Right atrium auricular region (tissue), 2 donors: ENCODE results near the gene VPS13A. TPM values are rescaled to one million over a fixed set of nuclear protein-coding genes. Genes with fewer than 3 reads are reported as not detected.

Source experiments
- DNase-seq: peaks from one replicate; pipeline ENCODE4 v3.0.0-alpha.2; 2019; ENCODE audit warnings: low spot score
- H3K27ac ChIP-seq, 2 donors: fragments of 200-600 bp; sonication (generic); 1 replicate in 1 of 2; 2 replicates in 1 of 2; pipeline ENCODE4 v1.5.1; 2016 to 2019
- H3K27me3 ChIP-seq, 2 donors: fragments of 200-600 bp; sonication (generic); one replicate each; pipeline versions ENCODE4 v1.5.1 to v1.6.0; 2017 to 2019
- H3K36me3 ChIP-seq: fragments of 200-600 bp; sonication (generic); one replicate; pipeline ENCODE4 v1.5.1; 2016
- H3K4me1 ChIP-seq, 2 donors: fragments of 200-600 bp; sonication (generic); one replicate each; pipeline versions ENCODE4 v1.5.1 to v1.6.0; 2017 to 2019
- H3K4me3 ChIP-seq, 2 donors: fragments of 200-600 bp; sonication (generic); 1 replicate in 1 of 2; 2 replicates in 1 of 2; pipeline ENCODE4 v1.5.1; 2017 to 2019; ENCODE audit warnings: mild to moderate bottlenecking in 1 of 2, moderate library complexity in 1 of 2
- H3K9me3 ChIP-seq, 2 donors: fragments of 200-600 bp; sonication (generic); one replicate each; pipeline ENCODE4 v1.5.1; 2019
- total RNA-seq, 2 donors: library from RNA; depleted of rRNA; stranded (reverse); fragments of >200 nt; gene quantifications; one replicate each; pipeline ENCODE4 v1.1.0, GENCODE V29; 2016
- TF ChIP-seq, protein P1 (sequence below), 2 donors: fragments of 200-600 bp; sonication (generic); IDR thresholded peaks; one replicate each; pipeline ENCODE4 v1.5.1; 2019; ENCODE audit warnings: antibody characterized with exemption in 2 of 2

The VPS13A gene
- total RNA-seq, 2 donors from 2014 or later, result 29.5 to 43.8 TPM

DNA sequence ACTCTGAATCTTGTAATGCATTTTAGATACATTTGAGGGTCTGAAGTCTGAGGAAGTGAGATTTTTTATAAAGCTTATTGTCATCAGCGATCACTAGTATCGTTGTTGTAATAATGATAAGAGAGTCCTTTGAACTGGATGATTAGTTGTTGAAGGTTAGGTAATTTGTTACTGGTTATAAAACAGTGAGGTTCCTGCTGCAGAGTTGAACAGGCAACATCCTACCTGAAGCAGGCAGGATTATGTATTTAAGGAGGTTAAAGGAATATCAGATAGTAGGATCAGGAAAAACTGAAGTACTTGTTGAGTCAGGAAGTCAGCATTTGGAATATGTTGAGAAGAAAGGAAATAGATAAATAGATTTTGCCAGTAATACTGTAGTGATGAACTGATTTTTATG is 106.7 kb downstream of the VPS13A start:
- H3K4me1 ChIP-seq, result no peaks in the 10 kb centered on the region
- peaks cover 16% of the 10 kb centered on the region for H3K36me3 ChIP-seq
- peaks cover 0 to 4% of the 10 kb centered on the region in 2 donors for H3K9me3 ChIP-seq
- H3K27me3 ChIP-seq, result no peaks in the 10 kb centered on the region
- H3K27ac ChIP-seq, result no peak overlapping the region
- TF ChIP-seq, protein P1, sequence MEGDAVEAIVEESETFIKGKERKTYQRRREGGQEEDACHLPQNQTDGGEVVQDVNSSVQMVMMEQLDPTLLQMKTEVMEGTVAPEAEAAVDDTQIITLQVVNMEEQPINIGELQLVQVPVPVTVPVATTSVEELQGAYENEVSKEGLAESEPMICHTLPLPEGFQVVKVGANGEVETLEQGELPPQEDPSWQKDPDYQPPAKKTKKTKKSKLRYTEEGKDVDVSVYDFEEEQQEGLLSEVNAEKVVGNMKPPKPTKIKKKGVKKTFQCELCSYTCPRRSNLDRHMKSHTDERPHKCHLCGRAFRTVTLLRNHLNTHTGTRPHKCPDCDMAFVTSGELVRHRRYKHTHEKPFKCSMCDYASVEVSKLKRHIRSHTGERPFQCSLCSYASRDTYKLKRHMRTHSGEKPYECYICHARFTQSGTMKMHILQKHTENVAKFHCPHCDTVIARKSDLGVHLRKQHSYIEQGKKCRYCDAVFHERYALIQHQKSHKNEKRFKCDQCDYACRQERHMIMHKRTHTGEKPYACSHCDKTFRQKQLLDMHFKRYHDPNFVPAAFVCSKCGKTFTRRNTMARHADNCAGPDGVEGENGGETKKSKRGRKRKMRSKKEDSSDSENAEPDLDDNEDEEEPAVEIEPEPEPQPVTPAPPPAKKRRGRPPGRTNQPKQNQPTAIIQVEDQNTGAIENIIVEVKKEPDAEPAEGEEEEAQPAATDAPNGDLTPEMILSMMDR (IDR thresholded peaks at IDR 0.05), result no peak
- DNase-seq, result no peak
- H3K4me3 ChIP-seq, result no peak overlapping the region

DNA sequence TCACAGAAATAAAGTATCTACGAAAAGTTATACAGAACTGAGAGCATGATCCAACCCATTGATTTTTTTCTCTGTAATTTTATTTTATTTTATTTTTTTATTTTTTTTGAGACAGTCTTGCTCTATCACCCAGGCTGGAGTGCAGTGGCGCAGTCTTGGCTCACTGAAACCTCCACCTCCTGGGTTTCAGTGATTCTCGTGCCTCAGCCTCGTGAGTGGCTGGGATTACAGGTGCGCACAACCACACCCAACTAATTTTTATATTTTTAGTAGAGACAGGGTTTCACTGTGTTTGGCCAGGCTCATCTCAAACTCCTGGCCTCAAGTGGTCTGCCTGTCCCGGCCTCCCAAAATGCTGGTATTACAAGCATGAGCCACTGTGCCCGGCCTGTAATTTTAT is 107.3 kb downstream of the VPS13A start:
- TF ChIP-seq, protein P1 (IDR thresholded peaks at IDR 0.05), result no peak
- H3K4me1 ChIP-seq, result no peaks in the 10 kb centered on the region
- peaks cover 16% of the 10 kb centered on the region for H3K36me3 ChIP-seq
- no peak overlapping the region for H3K27ac ChIP-seq
- H3K4me3 ChIP-seq, result no peak overlapping the region
- H3K9me3 ChIP-seq, result peaks cover 0 to 4% of the 10 kb centered on the region in 2 donors
- no peak for DNase-seq
- H3K27me3 ChIP-seq, result no peaks in the 10 kb centered on the region

DNA sequence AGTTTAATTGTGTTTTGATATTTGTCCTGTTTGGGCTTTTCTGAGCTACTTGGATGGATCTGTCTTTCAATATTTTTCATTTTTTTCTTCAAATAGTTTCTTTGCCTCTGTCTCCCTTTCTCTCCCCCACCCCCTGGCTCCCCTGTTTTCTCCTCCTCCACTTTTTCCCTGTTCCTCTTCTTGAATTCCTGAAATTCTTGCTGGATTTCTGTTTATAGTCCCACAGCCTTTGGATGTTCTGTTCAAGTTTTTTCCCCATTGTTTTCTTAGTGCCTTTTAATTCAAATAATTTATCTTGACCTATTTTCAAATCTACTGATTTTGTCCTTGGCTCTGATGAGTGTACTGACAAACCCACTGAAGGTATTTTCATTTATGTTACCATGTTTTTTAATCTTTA is 113.0 kb downstream of the VPS13A start:
- DNase-seq, result no peak
- Histone ChIP-seq H3K4me3 (no peak overlapping the region), H3K36me3 (no peaks in the 10 kb centered on the region), H3K27me3 (no peaks in the 10 kb centered on the region), H3K9me3 (peaks cover 0 to 4% of the 10 kb centered on the region in 2 donors), H3K27ac (no peak overlapping the region), H3K4me1 (no peaks in the 10 kb centered on the region)
- TF ChIP-seq, protein P1 (IDR thresholded peaks at IDR 0.05), result no peak

DNA sequence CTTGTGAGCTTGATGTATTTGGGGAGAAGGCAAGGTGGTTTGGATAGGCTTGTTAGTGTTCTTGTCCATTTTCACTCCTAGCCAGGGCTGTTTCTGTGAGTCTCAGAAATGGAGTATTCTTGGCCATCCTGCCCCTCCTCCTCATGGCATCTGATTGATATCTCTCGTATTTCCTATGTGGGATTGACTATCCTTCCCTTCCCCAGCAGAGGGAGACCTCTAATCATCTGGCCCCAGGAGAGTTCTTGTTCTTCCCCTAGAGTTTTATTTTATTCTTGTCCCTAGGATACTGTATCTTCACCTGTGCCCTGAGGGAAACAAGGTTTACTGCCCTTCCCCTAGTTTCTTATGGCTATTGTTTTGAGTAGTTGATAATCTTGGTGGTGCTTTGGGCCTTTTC is 114.4 kb downstream of the VPS13A start:
- Histone ChIP-seq H3K27me3 (no peaks in the 10 kb centered on the region), H3K9me3 (peaks cover 0 to 4% of the 10 kb centered on the region in 2 donors), H3K4me3 (no peak overlapping the region), H3K27ac (no peak overlapping the region), H3K4me1 (no peaks in the 10 kb centered on the region), H3K36me3 (no peaks in the 10 kb centered on the region)
- TF ChIP-seq, protein P1 (IDR thresholded peaks at IDR 0.05), result no peak
- no peak for DNase-seq

DNA sequence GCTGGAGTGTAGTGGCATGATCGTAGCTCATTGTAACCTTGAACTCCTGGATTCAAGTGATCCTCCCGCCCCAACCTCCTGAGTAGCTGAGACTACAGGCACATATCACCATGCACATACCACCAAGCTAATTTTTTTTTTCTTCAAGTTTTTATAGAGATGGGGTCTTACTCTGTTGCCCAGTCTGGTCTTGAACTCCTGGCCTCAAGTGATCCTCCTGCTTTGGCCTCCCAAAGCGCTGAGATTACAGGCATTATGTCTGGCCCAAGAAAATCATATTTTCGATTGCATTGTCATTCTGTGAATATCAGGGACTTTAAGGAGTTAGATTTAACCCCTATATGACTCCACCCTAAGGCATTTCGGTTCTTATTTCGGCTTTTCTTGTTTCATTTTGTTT is 116.6 kb downstream of the VPS13A start:
- no peaks in the 10 kb centered on the region for H3K9me3 ChIP-seq
- TF ChIP-seq, protein P1 (IDR thresholded peaks at IDR 0.05), result no peak
- DNase-seq, result no peak

DNA sequence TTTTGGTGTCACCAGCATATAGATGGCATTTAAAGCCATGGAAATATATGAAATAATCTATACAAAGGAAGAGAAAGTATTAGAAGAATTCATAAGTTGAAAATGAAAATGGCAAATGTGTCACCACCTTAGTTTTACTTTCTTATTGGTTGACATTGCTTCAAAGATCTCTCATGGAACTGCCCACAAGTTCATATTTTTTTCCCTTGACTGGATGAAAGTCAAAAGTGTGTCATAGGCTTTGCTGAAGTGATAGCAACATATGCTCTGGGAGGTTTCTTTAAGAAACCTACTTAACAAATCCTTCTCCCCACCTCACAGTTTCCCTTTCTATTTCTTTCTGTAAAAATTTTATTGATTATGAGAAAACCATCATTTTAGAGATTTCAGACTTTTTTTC is 127.2 kb downstream of the VPS13A start:
- no peak for DNase-seq
- no peak overlapping the region for H3K4me3 ChIP-seq
- no peaks in the 10 kb centered on the region for H3K27me3 ChIP-seq
- no peaks in the 10 kb centered on the region for H3K9me3 ChIP-seq
- H3K27ac ChIP-seq, result no peak overlapping the region
- H3K36me3 ChIP-seq, result no peaks in the 10 kb centered on the region
- no peaks in the 10 kb centered on the region for H3K4me1 ChIP-seq
- TF ChIP-seq, protein P1 (IDR thresholded peaks at IDR 0.05), result no peak

More for the DNA sequence above, 116.6 kb downstream of the VPS13A start:
- no peaks in the 10 kb centered on the region for H3K4me1 ChIP-seq
- no peak overlapping the region for H3K27ac ChIP-seq
- no peaks in the 10 kb centered on the region for H3K27me3 ChIP-seq
- no peaks in the 10 kb centered on the region for H3K36me3 ChIP-seq
- no peak overlapping the region for H3K4me3 ChIP-seq
